Cardiac septum (tissue), 1 donor: ENCODE results near the gene MEF2B. TPM values are rescaled to one million over a fixed set of nuclear protein-coding genes. Genes with fewer than 3 reads are reported as not detected.
A peak's percentile ranks its signal among the peaks of the same experiment; 100 is the strongest.
"Not testable (repeated sequence)": the region's sequence is repeated elsewhere in the genome, so short reads cannot be mapped to it uniquely, and the experiment has no call there.

Experiments
- DNase-seq: peaks from one replicate; pipeline ENCODE4 v3.0.0-alpha.2; 2020; ENCODE audit warnings: low spot score
- intact Hi-C: fragments of 100-400 bp; cut with DNase I; formaldehyde crosslinking; loops from one replicate; pipeline ENCODE4 v1.14.0; 2022
- total RNA-seq: library from RNA; stranded (reverse); fragmentation: NEBNext Ultra II Directional; extraction: Animal tissue kit (Norgen Biotek cat#: 25700); gene quantifications from one replicate; pipeline ENCODE4 v1.2.1, GENCODE V29; 2021
- donor health status: DM: no; HTN: no; CAD: no.

Gene MEF2B
- total RNA-seq, 1 donor from 2014 or later, result 0.67 TPM

DNA sequence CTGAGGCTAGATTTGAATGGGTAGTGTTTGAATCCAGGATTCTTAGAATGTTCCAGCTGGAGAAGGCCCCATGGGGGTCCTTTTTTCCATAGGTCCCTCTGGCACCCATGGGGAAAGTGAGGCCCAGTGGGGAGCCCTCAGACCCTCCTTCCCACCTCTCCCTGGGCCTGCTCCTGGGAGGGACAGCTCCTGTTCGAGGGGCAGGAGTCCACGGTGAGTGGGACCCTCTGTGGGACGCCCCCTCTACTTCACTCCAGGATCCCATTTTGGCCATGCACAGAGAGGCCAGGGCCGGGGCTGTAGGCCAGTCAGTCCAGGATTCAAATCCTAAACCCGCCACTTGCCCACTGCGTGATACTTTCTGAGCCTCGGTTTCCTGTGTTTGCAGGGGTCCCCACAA lies 7.6 kb downstream of the MEF2B start:
- DNase-seq, result no peak
- intact Hi-C loops, result no loop called here

DNA sequence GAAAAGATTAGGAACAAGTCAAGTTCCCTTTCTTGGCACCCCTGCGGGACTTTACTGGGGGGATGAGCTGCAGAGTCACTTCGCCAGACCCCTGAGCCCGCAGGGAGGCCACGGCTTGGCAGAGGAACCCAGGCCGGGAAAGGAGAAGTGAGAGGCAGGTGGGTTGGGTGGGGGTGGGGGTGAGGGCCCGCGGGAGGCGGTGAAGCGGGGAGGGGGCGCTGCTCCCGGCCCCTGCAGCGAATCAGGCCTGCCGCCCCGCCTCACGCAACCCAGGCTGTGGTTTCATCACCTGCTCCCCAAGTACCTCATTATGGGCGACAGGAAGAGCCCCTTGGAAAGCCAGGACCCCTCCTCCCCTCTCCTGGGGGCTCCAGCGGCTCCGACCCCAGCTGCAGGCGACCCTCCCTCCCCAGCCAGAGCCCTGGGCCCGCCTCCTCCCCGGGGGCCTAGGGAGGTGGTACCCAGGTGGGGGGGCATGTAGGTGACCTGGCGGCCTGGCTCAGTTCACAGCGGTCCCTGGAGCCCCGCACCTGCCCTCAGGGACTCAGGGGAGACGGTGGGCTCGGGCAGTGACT lies 9.5 kb downstream of the MEF2B start:
- DNase-seq, result no peak
- intact Hi-C loops, result no loop called here

DNA sequence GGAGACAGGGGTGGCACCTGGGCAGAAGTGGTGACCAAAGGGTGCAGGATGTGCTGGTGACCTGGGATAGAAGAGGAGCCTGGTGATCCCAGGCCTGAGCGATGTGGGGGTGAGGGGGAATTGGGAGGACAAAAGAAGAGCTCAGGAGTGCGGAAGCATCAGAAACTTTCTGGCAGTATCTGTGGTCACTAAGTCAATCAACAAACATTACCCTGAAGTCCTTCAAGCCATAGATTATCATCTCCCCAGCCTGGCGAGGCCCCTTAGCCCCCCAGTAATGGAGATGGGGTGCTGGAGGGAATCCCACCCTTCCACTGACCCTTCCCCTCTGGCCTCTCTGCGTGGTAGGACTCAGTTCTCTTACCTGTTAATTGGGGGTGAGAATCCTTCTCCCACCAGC lies 10.5 kb downstream of the MEF2B start:
- intact Hi-C loops, result no loop called here
- DNase-seq, result no peak

DNA sequence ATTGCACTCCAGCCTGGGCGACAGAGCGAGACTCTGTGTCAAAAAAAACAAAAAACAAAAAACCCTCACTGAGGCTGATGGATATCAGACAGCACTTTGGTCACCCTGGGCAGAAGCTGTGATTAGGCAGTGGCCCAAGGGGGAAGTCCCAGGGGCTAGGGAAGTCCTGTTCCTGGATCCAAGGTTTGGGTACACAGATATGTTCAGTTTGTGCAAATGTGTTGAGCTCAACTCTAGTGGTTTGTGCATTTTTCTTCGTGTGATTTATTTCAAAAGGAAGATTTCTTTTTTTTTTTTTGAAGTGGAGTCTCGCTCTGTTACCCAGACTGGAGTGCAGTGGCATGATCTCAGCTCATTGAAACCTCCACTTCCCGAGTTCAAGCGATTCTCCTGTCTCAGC lies 12.3 kb downstream of the MEF2B start:
- intact Hi-C loops, result no loop called here
- DNase-seq, result no peak

DNA sequence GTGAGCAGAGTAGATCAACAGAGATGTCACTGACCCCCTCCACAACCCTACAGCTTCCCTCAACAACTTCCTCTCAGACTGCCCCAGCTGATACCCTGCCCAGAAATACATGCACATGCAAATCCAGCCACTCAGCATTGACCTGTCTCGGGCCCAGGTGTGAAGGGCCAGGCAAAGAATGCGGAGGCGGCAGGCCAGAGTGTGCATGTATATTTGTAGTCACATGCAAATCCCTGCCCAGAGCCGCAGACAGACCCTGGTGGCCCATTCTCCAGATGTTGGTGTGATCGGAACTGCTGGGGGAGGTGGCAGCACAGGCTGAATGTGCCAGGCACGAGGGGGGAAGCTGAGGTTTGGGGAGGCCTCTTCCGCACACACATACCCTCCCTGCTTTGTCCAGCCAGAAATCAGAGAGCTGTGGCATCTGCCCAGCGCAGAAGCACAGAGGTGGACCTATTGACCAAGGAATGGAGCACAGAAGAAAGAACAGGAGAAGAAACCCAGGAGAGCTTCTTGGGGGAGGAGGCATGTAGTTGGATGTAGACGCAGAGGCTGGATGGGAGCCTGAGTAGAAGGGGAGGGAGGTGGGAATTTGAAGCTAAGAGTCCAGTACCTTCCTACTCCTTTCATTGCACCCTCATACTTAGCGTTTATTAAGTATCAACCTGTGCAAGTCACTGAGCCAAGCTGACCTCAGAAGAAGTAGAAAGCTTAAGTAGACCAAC lies 14.4 kb downstream of the MEF2B start:
- intact Hi-C loops, result no loop called here
- no peak for DNase-seq

DNA sequence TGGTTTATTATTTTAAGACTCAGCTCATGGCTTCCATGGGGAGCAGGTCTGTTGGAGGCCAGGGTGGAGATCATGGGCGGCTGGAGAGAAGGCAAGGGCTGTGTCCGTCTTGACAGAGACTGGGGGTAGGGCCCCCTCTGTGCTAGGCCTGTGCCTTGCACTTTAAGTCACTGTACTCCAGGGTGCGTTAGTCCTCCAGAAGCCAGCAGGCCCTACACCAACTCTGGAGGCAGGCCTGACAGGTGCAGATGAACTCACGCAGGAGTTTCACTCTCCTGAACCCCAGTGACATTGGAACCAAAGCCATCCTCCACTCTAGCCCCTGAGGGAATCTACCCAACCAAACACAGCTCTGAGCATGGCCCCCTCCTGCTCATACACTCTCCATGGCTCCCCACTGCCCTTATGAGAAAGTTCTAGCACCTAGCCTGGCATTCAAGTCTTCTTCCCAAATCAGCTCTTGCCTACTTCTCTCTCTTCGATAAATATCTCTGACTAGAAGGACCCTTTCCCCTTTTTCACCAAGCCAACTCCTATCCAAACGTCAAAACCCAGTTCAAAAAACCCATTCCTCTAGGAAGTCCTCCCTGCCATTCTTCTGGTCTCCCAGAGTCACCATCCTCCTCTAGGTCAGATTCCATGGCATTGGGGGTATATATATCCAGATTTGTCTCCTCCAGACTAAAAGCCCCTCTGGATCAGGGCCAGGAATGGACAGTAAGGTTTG lies 15.1 kb downstream of the MEF2B start:
- intact Hi-C loops, result no loop called here
- no peak for DNase-seq

DNA sequence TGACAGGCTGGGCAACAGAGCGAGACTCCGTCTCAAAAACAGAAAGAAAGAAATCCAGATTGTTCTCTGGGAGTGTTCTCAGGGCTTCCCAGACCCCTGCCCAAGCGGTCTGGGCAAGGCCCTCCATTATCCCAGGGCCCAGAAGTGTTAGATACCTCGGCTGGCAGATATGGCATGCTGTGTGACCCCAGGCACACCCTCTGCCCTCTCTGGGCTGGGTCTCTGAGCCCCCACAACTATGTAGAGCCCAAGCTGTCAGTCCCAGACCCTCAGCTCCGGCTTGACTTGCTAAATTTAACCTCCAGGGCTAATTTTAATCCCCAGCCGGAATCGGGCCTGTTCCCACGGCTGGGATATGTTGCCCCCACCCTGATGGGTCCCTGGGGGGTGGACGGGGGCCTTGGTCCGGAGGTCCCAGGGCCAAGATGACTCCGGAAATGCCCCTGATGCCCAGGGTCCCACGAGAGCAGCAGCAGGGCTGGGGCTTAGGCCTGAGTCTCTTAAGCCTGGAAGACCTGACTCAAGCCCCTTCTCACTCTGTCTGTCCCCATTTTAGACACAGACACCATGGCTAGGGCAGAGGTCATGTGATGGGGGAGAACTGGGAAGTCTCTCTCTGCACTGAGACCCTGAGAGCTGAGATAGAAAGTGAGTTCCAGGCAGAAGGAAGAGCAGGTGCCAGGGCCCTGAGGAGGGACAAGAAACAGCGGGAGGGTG lies 17.2 kb downstream of the MEF2B start:
- intact Hi-C loops, result no loop called here

DNA sequence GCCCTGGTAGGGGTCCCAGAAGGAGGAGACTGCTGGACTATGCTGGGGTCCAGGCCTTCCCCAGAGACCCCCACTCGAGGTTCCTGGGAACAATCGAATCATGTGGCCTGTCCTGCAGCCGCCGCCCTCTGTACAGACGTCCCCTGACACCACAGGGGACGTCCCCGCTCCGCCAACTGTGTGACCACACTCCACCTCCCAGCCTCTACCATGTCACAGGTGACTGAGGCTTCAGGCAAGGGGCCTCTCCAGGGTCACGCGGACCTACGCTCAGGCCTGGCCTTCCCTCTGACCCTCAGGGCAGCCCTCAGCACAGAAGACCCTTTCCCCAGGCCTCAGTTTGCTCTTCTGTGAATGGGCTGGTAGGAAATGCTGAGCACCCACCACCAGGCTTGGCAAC lies 18.6 kb downstream of the MEF2B start:
- DNase-seq, result no peak
- intact Hi-C loops, result no loop called here

More for the DNA sequence above, 17.2 kb downstream of the MEF2B start:
- no peak for DNase-seq

DNA sequence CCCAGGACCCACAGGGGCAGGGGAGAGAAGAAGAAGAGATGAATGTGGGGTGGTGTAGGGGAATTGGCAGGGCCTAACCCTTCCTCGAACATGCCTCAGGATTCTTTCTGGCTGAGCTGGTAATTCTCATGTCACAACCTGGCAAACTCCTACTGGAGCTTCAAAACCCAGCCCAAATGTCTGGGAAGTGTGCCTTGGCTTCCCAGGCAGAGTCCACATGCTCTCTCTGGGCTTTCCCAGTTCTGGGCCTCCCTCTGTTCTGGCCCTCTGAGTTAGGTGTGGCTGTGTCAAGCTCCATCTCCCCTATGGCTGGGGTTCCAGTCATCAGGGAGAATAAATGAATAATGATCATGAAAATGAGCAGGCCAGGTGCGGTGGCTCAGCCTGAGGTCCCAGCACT lies 20.6 kb downstream of the MEF2B start:
- DNase-seq, result no peak
- intact Hi-C loops, result loop anchor here (5.0 kb wide), 1 partner anchor 193 kb away; no protein-coding TSS in a partner anchor

DNA sequence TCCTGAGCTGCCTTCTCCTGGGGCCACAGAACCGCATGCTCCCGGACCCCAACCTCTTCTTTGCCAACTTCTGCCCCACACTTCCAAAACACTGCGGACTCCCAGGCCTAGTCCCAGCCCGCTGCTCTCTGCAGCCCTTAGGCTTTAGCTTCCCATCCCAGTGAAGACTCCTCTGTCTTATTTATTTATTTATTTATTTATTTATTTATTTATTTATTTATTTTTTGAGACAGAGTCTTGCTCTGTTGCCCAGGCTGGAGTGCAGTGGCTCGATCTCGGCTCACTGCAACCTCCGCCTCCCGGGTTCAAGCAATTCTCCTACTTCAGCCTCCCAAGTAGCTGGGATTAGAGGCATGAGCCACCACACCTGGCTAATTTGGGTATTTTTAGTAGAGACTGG lies 21.6 kb downstream of the MEF2B start:
- DNase-seq, result not testable (repeated sequence)

DNA sequence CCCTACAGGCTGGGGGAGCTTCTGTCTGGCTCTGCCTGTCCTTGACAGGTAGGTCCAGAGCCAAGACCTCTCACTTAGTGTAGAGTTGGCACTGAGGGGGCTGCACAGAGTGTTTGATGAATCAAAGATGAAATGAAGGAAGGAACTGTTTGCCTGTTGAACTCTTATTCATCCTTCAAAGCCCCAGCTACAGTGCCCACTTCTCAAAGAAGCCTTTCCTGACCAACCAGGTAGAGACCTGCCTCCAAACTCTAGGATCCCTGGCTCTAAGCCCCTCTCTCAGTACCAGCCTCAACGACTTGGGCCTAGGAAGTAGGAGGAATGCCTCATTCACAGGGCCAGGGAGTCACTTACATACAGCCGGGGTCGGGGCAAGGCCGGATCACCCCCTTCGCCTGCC lies 22.7 kb downstream of the MEF2B start:
- intact Hi-C loops, result loop anchor here (5.0 kb wide), 1 partner anchor 195 kb away; no protein-coding TSS in a partner anchor

More for the DNA sequence above, 21.6 kb downstream of the MEF2B start:
- intact Hi-C loops, result loop anchor here (5.0 kb wide), 1 partner anchor 194 kb away; no protein-coding TSS in a partner anchor

DNA sequence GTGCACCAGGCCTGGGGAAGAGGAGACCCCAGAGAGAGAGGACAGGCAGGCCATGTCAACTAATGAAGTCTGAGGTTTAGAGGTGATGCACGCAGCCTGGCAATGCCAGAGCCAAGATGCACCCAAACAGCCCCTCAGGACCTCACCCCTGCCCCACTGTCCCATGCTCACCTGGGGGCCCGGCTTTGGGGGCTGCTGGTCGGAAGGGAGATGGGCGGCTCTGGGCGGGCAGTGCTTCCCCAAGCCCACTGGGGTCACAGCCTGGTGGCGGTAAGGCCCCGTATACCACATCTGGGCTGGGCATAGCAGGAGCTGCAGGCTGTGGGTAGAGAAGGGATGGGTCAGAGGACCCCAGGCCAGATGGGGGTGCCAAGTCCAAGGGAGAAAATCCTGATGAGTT lies 23.2 kb downstream of the MEF2B start:
- intact Hi-C loops, result loop anchor here (5.0 kb wide), 1 partner anchor 195 kb away; no protein-coding TSS in a partner anchor
- DNase-seq, result no peak

More for the DNA sequence above, 22.7 kb downstream of the MEF2B start:
- no peak for DNase-seq

DNA sequence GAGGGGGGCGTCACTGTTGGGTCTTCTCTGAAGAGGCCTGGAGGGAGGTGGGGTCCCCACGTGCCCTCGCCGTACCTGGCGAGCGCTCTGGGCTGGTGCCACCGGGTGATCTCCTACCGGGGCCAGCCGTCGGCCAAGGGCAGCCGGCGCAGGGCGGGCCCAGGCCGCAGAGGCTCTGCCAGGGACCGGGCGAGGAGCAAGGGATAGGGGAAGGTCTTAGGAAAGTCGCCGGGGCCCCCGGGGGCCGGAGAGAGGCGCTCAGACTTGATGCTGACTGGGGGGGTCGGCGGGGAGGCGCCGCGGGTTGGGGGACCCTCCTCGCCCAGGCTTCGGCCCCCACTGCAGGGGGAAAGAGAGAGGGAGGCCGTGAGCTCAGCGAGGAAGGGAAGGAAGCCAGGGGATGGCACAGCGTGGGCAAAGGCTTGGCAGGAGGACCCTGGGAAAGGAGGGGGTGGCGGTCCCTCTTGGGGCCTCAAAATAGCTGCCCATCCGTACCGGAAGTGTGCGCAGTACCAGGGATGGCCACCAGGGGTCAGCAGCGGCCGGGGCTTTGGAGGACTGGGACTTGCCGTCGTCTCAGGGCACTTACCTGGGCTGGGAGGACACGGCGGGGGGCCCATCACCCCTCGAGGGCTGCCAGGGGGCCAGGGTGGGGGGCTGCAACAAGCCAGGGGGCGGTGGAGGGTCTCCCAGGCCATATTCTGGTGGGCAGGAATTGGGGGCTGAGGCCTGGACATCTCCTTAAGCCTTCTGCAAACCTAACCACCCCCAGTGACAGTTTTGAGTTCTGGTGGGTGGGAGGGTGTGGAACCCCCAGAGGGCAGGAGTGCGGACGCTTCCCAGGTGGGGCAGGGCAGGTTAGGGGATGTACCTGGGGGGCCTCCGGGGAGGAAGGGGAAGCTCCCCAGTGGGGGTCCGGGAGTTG lies 24.1 kb downstream of the MEF2B start:
- intact Hi-C loops, result loop anchor here (5.0 kb wide), 1 partner anchor 196 kb away; no protein-coding TSS in a partner anchor
- peak; percentile 91 for DNase-seq

DNA sequence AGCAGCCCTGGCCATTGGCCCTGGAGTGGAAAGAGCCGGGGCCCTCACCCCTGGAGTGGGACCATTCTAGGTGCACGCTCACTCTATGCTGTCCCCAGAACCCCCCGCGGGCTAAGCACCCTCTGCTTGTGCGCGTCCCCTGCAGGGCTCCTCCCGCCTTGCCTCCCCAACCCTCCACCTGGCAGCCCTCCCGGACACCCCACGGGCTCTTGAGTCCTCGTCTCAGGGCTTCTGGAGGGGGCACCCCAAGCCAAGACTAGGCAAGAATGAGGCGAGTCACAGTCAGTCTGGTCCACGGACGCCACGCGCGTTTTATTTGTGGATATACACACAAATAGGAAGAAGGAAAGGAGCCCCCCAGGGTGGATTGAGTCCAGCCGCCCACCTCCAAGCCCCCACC lies 24.8 kb downstream of the MEF2B start:
- no peak for DNase-seq
- intact Hi-C loops, result loop anchor here (5.0 kb wide), 1 partner anchor 197 kb away; no protein-coding TSS in a partner anchor

DNA sequence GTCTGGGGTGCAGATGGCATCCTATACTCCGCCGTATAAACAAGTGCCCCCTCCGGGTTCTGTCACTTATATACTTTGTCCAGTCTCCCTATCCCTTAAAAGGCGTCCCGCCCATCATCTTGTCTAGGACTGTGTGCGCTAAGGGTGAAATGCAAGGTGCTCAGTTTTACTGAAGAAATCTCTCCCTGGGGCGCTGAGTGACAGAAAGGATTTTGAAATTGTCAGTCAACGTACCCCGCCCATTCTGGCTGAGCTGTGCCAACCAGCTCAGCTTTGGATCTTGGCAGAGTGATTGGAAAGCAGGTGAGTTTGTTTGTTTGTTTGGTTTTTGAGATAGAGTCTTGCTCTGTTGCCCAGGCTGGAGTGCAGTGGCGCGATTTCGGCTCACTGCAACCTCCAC lies 27.7 kb downstream of the MEF2B start:
- no peak for DNase-seq
- intact Hi-C loops, result no loop called here

DNA sequence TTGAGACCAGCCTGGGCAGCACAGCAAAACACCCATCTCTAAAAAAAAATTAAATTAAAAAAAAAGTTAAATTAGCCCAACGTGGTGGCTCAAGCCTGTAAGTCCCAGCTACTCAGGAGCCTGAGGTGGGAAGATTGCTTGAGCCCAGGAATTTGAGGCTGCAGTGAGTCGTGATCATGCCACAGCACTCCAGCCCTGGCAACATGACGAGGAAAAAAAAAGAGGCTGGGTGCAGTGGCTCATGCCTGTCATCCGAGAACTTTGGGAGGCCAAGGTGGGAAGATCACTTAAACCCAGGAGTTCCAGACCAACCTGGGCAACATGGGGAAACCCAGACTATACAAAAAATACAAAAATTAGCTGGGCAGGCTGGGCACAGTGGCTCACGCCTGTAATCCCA lies 29.6 kb downstream of the MEF2B start:
- DNase-seq, result no peak
- intact Hi-C loops, result no loop called here

DNA sequence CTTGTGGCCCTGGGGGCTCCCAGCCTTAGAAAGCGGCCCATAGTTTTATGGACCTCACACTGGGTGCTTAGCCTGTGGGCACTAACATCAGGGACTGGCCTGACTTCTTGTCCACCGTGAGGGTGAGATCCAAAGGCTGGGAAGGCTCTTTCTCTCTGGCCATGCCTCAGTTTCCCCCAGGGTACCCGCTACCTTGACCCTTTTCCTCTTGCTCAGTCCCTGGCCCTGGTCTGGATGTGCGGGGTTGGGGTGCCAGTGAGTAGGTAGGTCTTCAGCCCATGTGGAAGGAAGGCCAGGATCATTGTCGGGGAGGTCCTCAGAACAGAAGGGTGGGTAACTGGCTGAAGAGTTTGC lies 30.2 kb downstream of the MEF2B start:
- intact Hi-C loops, result loop anchor here (5.0 kb wide), 1 partner anchor 78 kb away; the partner anchor contains the start of gene SLC25A42
- no peak for DNase-seq

DNA sequence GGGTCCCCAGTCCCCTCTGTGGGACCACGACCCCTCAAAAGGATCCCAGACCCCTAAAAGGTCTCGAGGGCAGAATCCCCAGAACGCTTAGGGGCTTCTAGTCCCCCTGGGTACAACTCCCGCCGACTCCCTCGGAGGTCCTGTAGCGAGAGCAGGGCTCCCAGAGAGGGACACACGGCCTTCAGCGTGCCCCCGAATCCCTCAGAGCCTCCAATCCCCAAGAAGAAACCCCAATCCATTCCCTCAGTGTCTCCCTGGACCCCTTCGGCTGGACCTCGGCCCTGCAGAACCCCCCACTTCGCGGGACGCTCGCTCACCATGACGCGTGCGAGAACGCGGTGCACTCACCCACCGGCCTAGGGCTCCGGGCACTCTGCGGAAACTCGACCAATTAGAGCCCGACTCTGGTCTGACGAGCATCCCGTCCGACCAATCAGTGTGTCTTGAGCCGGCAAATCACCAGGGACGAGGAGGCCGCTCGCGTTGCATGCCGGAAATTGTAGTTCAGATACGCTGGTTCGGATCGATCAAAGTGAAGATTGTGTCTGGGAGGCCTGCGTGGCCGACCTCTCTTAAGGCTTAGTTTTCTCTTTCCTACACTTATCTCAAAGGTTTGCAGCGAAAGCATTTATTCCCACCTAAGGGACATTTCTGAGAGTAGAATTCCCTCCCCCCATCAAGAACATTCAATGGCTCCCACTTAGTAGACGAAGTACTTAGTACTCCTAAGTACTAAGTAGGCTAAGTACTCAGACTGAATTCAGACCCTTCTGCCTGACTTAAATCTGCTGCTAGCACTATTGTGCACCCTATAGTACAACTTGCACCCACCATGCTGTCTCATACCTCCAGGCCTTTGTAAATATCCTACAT lies 31.7 kb downstream of the MEF2B start, which contains the start of gene TMEM161A:
Gene TMEM161A (minus strand): TSS at position 370 of the 873 bp plus-strand sequence. CDS start 50 bp downstream, at position 320.
- intact Hi-C loops, result loop anchor here (5.0 kb wide), 1 partner anchor 76 kb away; the partner anchor contains the start of gene SLC25A42
- peak; percentile 98 for DNase-seq
